Left cardiac atrium (tissue), 4 donors: ENCODE results near the gene CABLES1. TPM values are rescaled to one million over a fixed set of nuclear protein-coding genes. Genes with fewer than 3 reads are reported as not detected.
"Not testable (repeated sequence)": the region's sequence is repeated elsewhere in the genome, so short reads cannot be mapped to it uniquely, and the experiment has no call there.

Experiments
- ATAC-seq, 2 donors: fragments of 200-7000 bp; cut with Tn5 transposase; one replicate each; pipeline ENCODE4 v1.9.1; 2020; ENCODE audit warnings: mild to moderate bottlenecking in 2 of 2, moderate library complexity in 2 of 2
- DNase-seq: peaks from one replicate; pipeline ENCODE4 v3.0.0-alpha.2; 2020
- intact Hi-C, 2 donors: fragments of 100-400 bp; cut with DNase I; formaldehyde crosslinking; loops; one replicate each; pipeline versions ENCODE4 v1.14.1 to v1.15.1; 2022 to 2023
- total RNA-seq, 2 donors: library from RNA; stranded (reverse); fragmentation: NEBNext Ultra II Directional; extraction: Animal tissue kit (Norgen Biotek cat#: 25700); gene quantifications; one replicate each; pipeline ENCODE4 v1.2.1, GENCODE V29; 2021
- donor health status: DM: no; HTN: yes; CAD: no.
- donor health status: DM: no; HTN: yes; CAD: no; lungs with severe emphysema.
- donor health status: DM: yes; HTN: yes; CAD: no.
- donor health status: Dilated cardiomyopathy.

CABLES1 gene
- total RNA-seq, 2 donors from 2014 or later, result 6.6 to 20.4 TPM

DNA sequence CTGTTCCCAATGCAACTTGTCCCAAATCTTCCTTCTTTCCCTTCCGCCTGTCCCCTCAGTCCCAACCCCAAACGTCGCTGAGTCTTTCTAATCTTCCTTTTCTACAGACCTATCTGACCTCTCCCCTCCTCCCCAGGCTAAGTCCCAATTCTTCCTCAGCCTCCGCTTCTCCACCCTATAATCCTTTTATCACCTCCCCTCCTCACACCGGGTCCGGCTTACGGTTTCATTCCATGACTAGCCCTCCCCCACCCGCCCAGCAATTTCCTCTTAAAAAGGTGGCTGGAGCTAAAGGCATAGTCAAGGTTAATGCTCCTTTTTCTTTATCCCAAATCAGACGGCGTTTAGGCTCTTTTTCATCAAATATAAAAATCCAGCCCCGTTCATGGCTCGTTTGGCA lies 150.3 kb downstream of the CABLES1 start:
- intact Hi-C loops, DNase-seq, ATAC-seq: not testable (repeated sequence)

DNA sequence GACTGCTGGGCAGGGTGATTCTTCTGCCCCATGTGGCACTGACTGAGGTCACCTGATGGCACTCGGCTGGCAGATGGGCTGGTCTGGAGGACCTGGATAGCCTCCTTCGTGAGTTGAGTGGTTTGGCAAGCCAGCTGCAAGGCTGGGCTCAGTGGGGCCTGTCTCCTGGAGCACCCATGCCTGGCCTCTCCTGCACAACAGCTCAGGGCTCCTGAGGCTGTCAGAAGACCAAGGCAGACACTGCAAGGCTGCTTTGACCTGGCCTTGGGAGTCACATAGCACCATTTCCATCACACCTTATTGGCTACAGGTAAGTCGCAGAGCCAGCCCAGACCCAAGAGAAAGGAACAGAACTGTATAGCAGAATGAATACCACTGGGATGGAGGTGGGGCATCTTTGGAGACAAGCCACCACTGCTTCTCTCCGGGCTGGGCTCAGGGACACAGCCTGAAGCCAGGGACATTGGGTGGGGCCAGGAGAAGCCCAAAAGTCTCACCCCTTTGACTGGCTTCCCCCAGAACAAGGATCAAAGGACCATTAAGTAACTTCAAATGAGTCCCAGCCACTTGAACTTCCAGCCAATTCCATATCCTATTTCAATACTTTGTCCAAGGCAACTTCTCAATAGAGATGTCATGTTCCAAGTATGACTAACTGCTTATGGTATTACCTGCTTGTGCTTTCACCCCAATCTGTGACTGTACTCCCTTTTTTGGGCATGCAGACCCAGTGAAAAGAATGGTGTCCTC lies 156.3 kb downstream of the CABLES1 start:
- intact Hi-C loops, result no loop called here
- ATAC-seq (peak in 1 of 2 donors; percentile 35), DNase-seq (no peak)

GRCh38 chr18:23300231-23300805 lies 165.0 kb downstream of the CABLES1 start:
- ATAC-seq (no peak), DNase-seq (no peak)
- intact Hi-C loops, result no loop called here

DNA sequence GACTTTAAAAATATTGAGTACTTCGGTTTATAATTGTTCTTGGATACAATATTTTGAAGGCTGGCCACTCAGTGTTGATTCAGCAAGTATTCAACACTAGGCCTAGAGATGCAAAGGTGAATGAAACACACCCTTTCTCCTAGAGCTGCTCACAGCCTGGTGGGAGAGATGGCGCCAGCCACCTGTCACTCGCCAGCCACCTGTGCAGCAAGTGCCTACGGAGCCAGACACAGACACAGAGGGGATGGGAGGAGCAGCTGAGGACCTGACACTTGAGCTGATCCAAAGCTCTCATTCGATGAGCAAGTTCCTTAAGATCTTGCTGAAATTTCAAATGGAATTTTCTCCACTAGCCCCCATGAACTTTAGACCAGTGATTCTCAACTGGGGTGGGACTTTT lies 166.7 kb downstream of the CABLES1 start:
- no peak for ATAC-seq
- intact Hi-C loops, result no loop called here
- DNase-seq, result no peak

DNA sequence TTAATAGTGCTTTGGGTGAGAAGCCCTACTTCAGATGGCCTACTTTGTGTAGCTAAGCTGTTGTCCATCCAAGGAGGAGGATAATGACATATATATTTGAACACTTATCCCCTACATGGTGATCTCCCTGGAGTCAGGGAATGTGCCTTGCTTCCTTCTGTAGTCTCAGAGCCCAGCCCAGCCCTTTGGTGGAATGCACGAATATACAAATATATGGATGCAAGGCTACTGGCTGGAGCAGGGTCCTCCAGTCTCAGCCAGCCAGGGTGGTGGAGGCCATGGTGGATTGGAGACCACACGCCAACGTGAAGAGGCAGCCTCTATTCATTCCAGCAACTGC lies 167.2 kb downstream of the CABLES1 start:
- ATAC-seq, result no peak
- no peak for DNase-seq
- intact Hi-C loops, result no loop called here

- DNase-seq (no peak), ATAC-seq (no peak)
- intact Hi-C loops, result no loop called here
Observed at GRCh38 chr18:23302851-23303527, 167.7 kb downstream of the CABLES1 start.

- peak in 1 of 2 donors; percentile 43 for ATAC-seq
- intact Hi-C loops, result no loop called here
- no peak for DNase-seq
Observed at GRCh38 chr18:23306822-23307221, 171.5 kb downstream of the CABLES1 start.

GRCh38 chr18:23307567-23308295 lies 172.4 kb downstream of the CABLES1 start:
- ATAC-seq, result peak in 1 of 2 donors; percentile 11
- intact Hi-C loops, result no loop called here
- DNase-seq, result no peak

Other genes starting within 250 kb of the CABLES1 start
- 1 to 10 TPM; 7.9 to 9.2 TPM for gene RBBP8, start 202.2 kb upstream of the CABLES1 start, total RNA-seq